GM21528 (cell line): Measurements from ENCODE around the gene LRRC8D.

Experiments
- ATAC-seq: cut with Tn5 transposase; IDR thresholded peaks from one replicate; pipeline ENCODE4 v1.9.1; 2021; ENCODE audit warnings: mild to moderate bottlenecking, moderate library complexity; ENCODE audit not compliant: unreplicated experiment, low FRiP score

The LRRC8D gene

GRCh38 chr1:89865498-89866382, 44.9 kb downstream of the LRRC8D start:
- ATAC-seq, result no peak

GRCh38 chr1:89866568-89866967, 45.7 kb downstream of the LRRC8D start:
- no peak for ATAC-seq

GRCh38 chr1:89870998-89871397, 50.2 kb downstream of the LRRC8D start:
- no peak for ATAC-seq

- no peak for ATAC-seq
Measured at GRCh38 chr1:89871768-89872473, 51.1 kb downstream of the LRRC8D start.

- ATAC-seq, result no peak
Measured at GRCh38 chr1:89872567-89872966, 51.7 kb downstream of the LRRC8D start.

- no peak for ATAC-seq
Measured at GRCh38 chr1:89873288-89873687, 52.5 kb downstream of the LRRC8D start.

GRCh38 chr1:89873770-89874169, 52.9 kb downstream of the LRRC8D start:
- no peak for ATAC-seq

GRCh38 chr1:89876463-89876862, 55.6 kb downstream of the LRRC8D start:
- ATAC-seq, result no peak

- no peak for ATAC-seq
Measured at GRCh38 chr1:89877756-89878155, 56.9 kb downstream of the LRRC8D start.

- no peak for ATAC-seq
Measured at GRCh38 chr1:89878256-89878655, 57.4 kb downstream of the LRRC8D start.

GRCh38 chr1:89880679-89881078, 59.8 kb downstream of the LRRC8D start:
- ATAC-seq, result no peak

GRCh38 chr1:89881415-89882058, 60.7 kb downstream of the LRRC8D start:
- ATAC-seq, result no peak

GRCh38 chr1:89882348-89883029, 61.7 kb downstream of the LRRC8D start:
- no peak for ATAC-seq

- ATAC-seq, result no peak
Measured at GRCh38 chr1:89883030-89883379, 62.2 kb downstream of the LRRC8D start.

- ATAC-seq, result no peak
Measured at GRCh38 chr1:89884718-89885596, 64.1 kb downstream of the LRRC8D start.

- ATAC-seq, result no peak
Measured at GRCh38 chr1:89887270-89887669, 66.4 kb downstream of the LRRC8D start.

GRCh38 chr1:89887713-89888112, 66.9 kb downstream of the LRRC8D start:
- no peak for ATAC-seq

GRCh38 chr1:89888480-89889322, 67.9 kb downstream of the LRRC8D start:
- ATAC-seq, result no peak

GRCh38 chr1:89889323-89889615, 68.4 kb downstream of the LRRC8D start:
- ATAC-seq, result no peak
